ENCODE measurements around the gene NUP210.
A peak's percentile ranks its signal among the peaks of the same experiment; 100 is the strongest.
"Not testable (repeated sequence)": the region's sequence is repeated elsewhere in the genome, so short reads cannot be mapped to it uniquely, and the experiment has no call there.

The NUP210 gene

DNA sequence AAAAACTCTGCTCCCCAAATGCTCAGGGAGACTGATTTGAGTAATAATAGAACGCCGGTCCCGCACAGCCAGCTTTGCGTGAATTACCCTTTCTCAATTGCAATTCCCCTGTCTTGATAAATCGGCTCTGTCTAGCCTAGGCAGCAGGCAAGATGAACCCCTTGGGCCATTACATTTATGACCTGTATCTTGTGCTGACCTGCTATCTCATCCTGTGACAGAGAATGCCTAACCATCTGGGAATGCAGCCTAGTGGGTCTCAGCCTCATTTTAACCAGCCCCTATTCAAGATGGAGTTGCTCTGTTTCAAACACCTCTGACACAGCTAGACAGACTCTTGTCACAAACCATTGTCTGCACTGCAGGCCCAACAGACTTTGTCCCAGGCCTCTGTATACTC, 13.8 kb upstream of the NUP210 start:
- Histone ChIP-seq H3K9me3 (ENCODE audit: severe bottlenecking) (no peaks in the 10 kb centered on the region), H3K4me3 (ENCODE audit: low read depth, low read length) (no peak overlapping the region), H3K27me3 (ENCODE audit: insufficient read depth, low read depth, severe bottlenecking) (no peaks in the 10 kb centered on the region), H3K36me3 (no peaks in the 10 kb centered on the region), H3K27ac (no peak overlapping the region)
- TF ChIP-seq CTCF (IDR thresholded peaks at IDR 0.05; ENCODE audit: low read depth, low read length): no peak
- no peak for DNase-seq

GRCh38 chr3:13432093-13432492, 12.0 kb upstream of the NUP210 start:
- Histone ChIP-seq H3K27ac (no peak overlapping the region), H3K36me3 (no peaks in the 10 kb centered on the region), H3K27me3 (ENCODE audit: insufficient read depth, low read depth, severe bottlenecking) (no peaks in the 10 kb centered on the region), H3K4me3 (ENCODE audit: low read depth, low read length) (no peak overlapping the region), H3K9me3 (ENCODE audit: severe bottlenecking) (no peaks in the 10 kb centered on the region)
- DNase-seq: no peak
- no peak for TF ChIP-seq CTCF (IDR thresholded peaks at IDR 0.05; ENCODE audit: low read depth, low read length)

- not testable (repeated sequence) for H3K27ac ChIP-seq; H3K4me3 ChIP-seq (ENCODE audit: low read depth, low read length); H3K9me3 ChIP-seq (ENCODE audit: severe bottlenecking); H3K27me3 ChIP-seq (ENCODE audit: insufficient read depth, low read depth, severe bottlenecking); H3K36me3 ChIP-seq; DNase-seq
These were observed 10.3 kb upstream of the NUP210 start for GRCh38 chr3:13430411-13430875.

DNA sequence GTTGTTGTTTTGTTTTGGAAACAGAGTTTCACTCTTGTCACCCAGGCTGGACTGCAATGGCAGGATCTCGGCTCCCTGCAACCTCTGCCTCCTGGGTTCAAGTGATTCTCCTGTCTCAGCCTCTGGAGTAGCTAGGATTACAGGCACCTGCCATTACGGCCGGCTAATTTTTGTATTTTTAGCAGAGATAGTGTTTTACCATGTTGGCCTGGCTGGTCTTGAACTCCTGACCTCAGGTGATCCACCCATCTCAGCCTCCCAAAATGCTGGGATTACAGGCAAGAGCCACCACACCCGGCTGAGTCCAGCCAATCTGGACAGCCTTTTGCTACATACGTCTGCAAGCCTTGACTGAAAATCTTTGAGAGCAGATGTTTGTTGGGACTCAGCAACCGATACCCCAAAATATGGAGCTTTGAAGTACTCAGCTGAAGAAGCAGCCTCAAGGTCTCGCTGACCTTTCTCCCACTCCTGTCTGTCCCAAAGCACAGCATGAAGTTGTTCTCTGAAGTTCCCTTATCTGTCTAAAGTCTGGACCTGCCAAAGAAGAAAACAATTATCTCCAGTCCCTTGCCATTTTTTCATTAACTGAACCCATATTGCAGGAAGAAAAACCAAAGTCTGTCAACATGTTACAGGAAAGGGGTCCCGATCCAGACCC, 9.6 kb upstream of the NUP210 start:
- no peaks in the 10 kb centered on the region for H3K36me3 ChIP-seq
- DNase-seq: no peak
- H3K4me3 ChIP-seq (ENCODE audit: low read depth, low read length): no peak overlapping the region
- H3K27me3 ChIP-seq (ENCODE audit: insufficient read depth, low read depth, severe bottlenecking): no peaks in the 10 kb centered on the region
- H3K27ac ChIP-seq: no peak overlapping the region
- no peaks in the 10 kb centered on the region for H3K9me3 ChIP-seq (ENCODE audit: severe bottlenecking)
- no peak for TF ChIP-seq CTCF (IDR thresholded peaks at IDR 0.05; ENCODE audit: low read depth, low read length)

DNA sequence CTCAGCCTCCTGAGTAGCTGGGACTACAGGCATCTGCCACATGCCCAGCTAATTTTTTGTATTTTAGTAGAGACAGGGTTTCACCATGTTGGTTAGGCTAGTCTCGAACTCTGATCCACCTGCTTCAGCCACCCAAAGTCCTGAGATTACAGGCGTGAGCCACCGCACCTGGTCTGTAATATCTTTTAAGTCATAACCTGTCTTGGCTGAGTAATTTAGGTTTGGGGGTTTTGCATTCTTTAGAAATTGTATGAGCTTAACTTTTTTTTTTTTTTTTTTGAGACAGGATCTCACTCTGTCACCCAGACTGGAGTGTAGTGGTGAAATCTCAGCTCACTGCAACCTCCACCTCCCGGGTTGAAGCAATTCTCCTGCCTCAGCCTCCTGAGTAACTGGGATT, 8.6 kb upstream of the NUP210 start:
- not testable (repeated sequence) for H3K4me3 ChIP-seq (ENCODE audit: low read depth, low read length); DNase-seq; H3K27me3 ChIP-seq (ENCODE audit: insufficient read depth, low read depth, severe bottlenecking); H3K9me3 ChIP-seq (ENCODE audit: severe bottlenecking); H3K36me3 ChIP-seq
- H3K27ac ChIP-seq: 0 out of 2 replicates have a peak overlapping the region, but pooled peaks have one; percentile 0

- DNase-seq: peak; percentile 70
- Histone ChIP-seq H3K4me3 (ENCODE audit: low read depth, low read length) (no peak overlapping the region), H3K36me3 (no peaks in the 10 kb centered on the region), H3K27ac (0 out of 2 replicates have a peak overlapping the region, but pooled peaks have one; percentile 0), H3K27me3 (ENCODE audit: insufficient read depth, low read depth, severe bottlenecking) (no peaks in the 10 kb centered on the region), H3K9me3 (ENCODE audit: severe bottlenecking) (no peaks in the 10 kb centered on the region)
- TF ChIP-seq CTCF (IDR thresholded peaks at IDR 0.05; ENCODE audit: low read depth, low read length): no peak
These were observed 7.8 kb upstream of the NUP210 start for GRCh38 chr3:13427662-13428603.
